ENCODE results near the gene RAB3A. TPM values are rescaled to one million over a fixed set of nuclear protein-coding genes. Genes with fewer than 3 reads are reported as not detected.

Gene RAB3A
- total and polyA plus RNA-seq, 9 of the 15 experiments (the other 6 are each of a cell fraction or from before 2014, with no cell fraction given), result 0.17 to 5.1 (median 0.90) TPM; not detected in 1

DNA sequence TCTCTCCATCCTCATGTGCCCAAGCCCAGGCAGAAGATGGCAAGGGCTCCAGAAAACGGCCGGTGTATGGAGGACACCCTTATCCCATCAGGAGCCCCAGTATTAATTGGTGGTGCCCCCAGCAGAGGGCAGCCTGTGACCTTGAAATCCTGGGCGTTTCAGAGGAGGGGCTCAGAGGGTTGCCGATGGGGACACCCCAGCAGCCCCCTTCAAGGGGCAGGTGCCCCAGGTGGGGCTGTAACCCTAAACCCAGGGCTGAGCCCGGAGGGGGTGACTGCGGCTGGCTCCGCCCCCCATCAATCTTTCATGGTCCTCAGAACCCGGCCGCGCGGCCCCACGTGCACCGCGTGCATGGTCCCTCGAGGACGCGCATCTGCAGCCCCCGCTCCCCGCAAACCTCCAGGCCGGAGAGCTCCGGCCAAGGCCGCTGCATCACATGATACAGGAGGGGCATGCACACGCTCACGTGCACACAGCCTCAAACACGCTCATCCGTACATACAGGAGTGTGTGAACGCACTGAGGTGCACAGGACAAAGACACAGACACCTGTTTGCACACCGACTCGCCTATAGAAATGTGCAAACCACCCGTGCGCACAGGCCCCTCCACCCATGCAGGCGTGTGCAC is 949 bp downstream of the RAB3A start (continued):
- TF ChIP-seq REST (IDR thresholded peaks at IDR 0.05; ENCODE audit: borderline replicate concordance) (peak; percentile 51), REST (CRISPR knock-in tag; IDR thresholded peaks at IDR 0.05; ENCODE audit: low read depth) (no peak), ZNF740 (CRISPR knock-in tag; IDR thresholded peaks at IDR 0.05) (0 out of 2 replicates have a peak, but pooled peaks have one; percentile 33), ZNF740 (tag; IDR thresholded peaks at IDR 0.05) (no peak), MAX (CRISPR knock-in tag; IDR thresholded peaks at IDR 0.05) (peak; percentile 95), SPI1 (IDR thresholded peaks at IDR 0.05; ENCODE audit: borderline replicate concordance, low read depth, low read length) (no peak), XRCC5 (IDR thresholded peaks at IDR 0.05; ENCODE audit: low read depth, low read length) (0 out of 2 replicates have a peak, but pooled peaks have one; percentile 33), ZNF431 (CRISPR knock-in tag; IDR thresholded peaks at IDR 0.05) (peak; percentile 59; the same call in 1 of the 2 replicates), HDAC2 (IDR thresholded peaks at IDR 0.05) (no peak)
